ENCODE measurements around the gene MRM1.

DNA sequence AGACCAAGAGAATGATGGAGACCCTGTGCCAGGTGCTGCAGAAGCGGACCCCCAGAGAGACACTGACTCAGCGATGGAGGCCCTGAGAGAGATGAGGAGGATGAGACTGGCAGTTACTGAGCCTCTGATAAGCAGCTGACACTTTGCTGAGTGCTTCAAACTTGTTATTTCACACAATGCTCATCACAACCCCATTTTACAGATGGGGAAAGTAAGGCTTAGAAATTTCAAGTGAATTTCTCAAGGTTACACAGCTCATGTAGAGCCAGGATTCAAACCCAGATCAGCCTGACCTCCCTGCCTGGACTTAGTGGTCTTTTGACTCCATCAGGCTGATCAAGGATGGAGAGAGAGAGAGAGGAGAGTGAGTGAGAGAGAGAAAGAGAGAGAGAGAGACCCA, 27.2 kb downstream of the MRM1 start:
- TF ChIP-seq SPI1 (IDR thresholded peaks at IDR 0.05; ENCODE audit: low read depth, low read length) (no peak), POLR2A (IDR thresholded peaks at IDR 0.05; ENCODE audit: low read depth, low read length) (no peak)

Data from GM12891 (cell line).